Endothelial cell of umbilical vein (primary cell): Measurements from ENCODE around the gene PRKCB. TPM values are rescaled to one million over a fixed set of nuclear protein-coding genes. Genes with fewer than 3 reads are reported as not detected.

ENCODE experiments used
- BruUV-seq: library from RNA; stranded (reverse); fragments of 400-500 nt; replicated peaks from 2 replicates; lab custom pipeline; 2021; lab: Mats Ljungman, UMichigan
- CTCF ChIA-PET: fragments of 300-600, 350-600 bp; sonication (Branson Sonifier 250); formaldehyde crosslinking; loops from one replicate; lab custom pipeline; 2021; ENCODE audit warnings: antibody characterized with exemption, inconsistent platforms; lab: Charles Lee
- POLR2A ChIA-PET: fragments of 300-600, 350-600 bp; sonication (Branson Sonifier 250); formaldehyde crosslinking; loops from one replicate; lab custom pipeline; 2021; ENCODE audit warnings: antibody characterized with exemption, inconsistent platforms; lab: Charles Lee
- DNase-seq: peaks from one replicate; pipeline ENCODE4 v3.0.0-alpha.2; 2011; ENCODE audit warnings: low read depth, low spot score
- FAIRE-seq: peaks from 2 replicates; lab custom pipeline; 2011; peaks lifted over from hg19 to GRCh38; lab: Jason Lieb, UNC
- H2AFZ ChIP-seq: 2 replicates; pipeline ENCODE4 v1.6.0; 2012; ENCODE audit warnings: low read depth, low read length, control low read depth, inconsistent platforms
- H3K27ac ChIP-seq: 2 replicates; pipeline ENCODE4 v1.5.1; 2011; ENCODE audit warnings: low read depth, mild to moderate bottlenecking, control low read depth, low read length, moderate library complexity; ENCODE audit not compliant: insufficient read depth
- H3K27me3 ChIP-seq, 2 experiments: 2 replicates each; pipeline versions ENCODE4 v1.6.0 to v1.6.1; 2011; ENCODE audit warnings: low read length in 2 of 2, mixed read lengths in 1 of 2; ENCODE audit not compliant: control insufficient read depth in 2 of 2, insufficient read depth in 2 of 2
- H3K36me3 ChIP-seq, 2 experiments: 2 replicates in 1 of 2; 3 replicates in 1 of 2; pipeline ENCODE4 v1.5.1; 2011; ENCODE audit warnings: low read length in 2 of 2, mild to moderate bottlenecking in 1 of 2, moderate library complexity in 1 of 2; ENCODE audit not compliant: control insufficient read depth in 2 of 2, insufficient read depth in 2 of 2; ENCODE audit errors: extremely low read depth in 1 of 2
- H3K4me1 ChIP-seq: 3 replicates; pipeline ENCODE4 v1.5.1; 2011; ENCODE audit warnings: mild to moderate bottlenecking, low read length; ENCODE audit not compliant: control insufficient read depth, insufficient read depth; ENCODE audit errors: extremely low read depth
- H3K4me2 ChIP-seq: 2 replicates; pipeline ENCODE4 v1.6.1; 2011; ENCODE audit warnings: low read length, control low read depth, mixed read lengths; ENCODE audit not compliant: insufficient read depth
- H3K4me3 ChIP-seq, 3 experiments: fragments of 200-600 bp in 1 of 3; sonication (generic), shearing (Covaris generic) in 1 of 3; replicated peaks in 1 of 3; 2 replicates each; pipeline ENCODE4 v1.5.1; 2011 to 2016; ENCODE audit warnings: control low read depth in 3 of 3, low read length in 3 of 3, mild to moderate bottlenecking in 2 of 3, inconsistent platforms in 1 of 3, low read depth in 1 of 3, moderate library complexity in 1 of 3; ENCODE audit not compliant: insufficient read depth in 1 of 3
- H3K79me2 ChIP-seq: 2 replicates; pipeline ENCODE4 v1.6.0; 2012; ENCODE audit warnings: low read length, inconsistent platforms; ENCODE audit not compliant: control insufficient read depth, insufficient read depth
- H3K9ac ChIP-seq: replicated peaks from 2 replicates; pipeline ENCODE3; 2011; ENCODE audit warnings: low read length, control low read depth; ENCODE audit not compliant: insufficient read depth; ENCODE audit errors: extremely low read depth
- H3K9me1 ChIP-seq: replicated peaks from 3 replicates; pipeline ENCODE4 v1.6.0; 2011; ENCODE audit warnings: mild to moderate bottlenecking, low read length; ENCODE audit not compliant: control insufficient read depth, insufficient read depth; ENCODE audit errors: extremely low read depth
- H3K9me3 ChIP-seq: replicated peaks from 2 replicates; pipeline ENCODE4 v1.5.1; 2012; ENCODE audit warnings: low read length, inconsistent platforms; ENCODE audit not compliant: control insufficient read depth, insufficient read depth
- H4K20me1 ChIP-seq: replicated peaks from 2 replicates; pipeline ENCODE3; 2011; ENCODE audit warnings: mild to moderate bottlenecking, low read length; ENCODE audit not compliant: control insufficient read depth, insufficient read depth; ENCODE audit errors: extremely low read depth
- CTCF ChIP-seq, 2 donors: IDR thresholded peaks; 1 replicate in 1 of 2; 2 replicates in 1 of 2; pipeline ENCODE4 v1.5.1; 2011; ENCODE audit warnings: low read length in 2 of 2, mild to moderate bottlenecking in 2 of 2, moderate library complexity in 2 of 2, control low read depth in 1 of 2, inconsistent platforms in 1 of 2, low read depth in 1 of 2; ENCODE audit not compliant: insufficient read depth in 1 of 2; ENCODE audit errors: extremely low read depth in 1 of 2
- EZH2 ChIP-seq: IDR thresholded peaks from 2 replicates; pipeline ENCODE4 v1.6.1; 2012; ENCODE audit warnings: borderline replicate concordance, low read depth, mild to moderate bottlenecking, moderate library complexity, low read length, inconsistent platforms; ENCODE audit not compliant: severe bottlenecking
- FOS ChIP-seq: IDR thresholded peaks from 2 replicates; pipeline ENCODE4 v1.6.1; 2011; ENCODE audit warnings: mild to moderate bottlenecking, low read length, moderate library complexity, borderline replicate concordance; ENCODE audit not compliant: insufficient read depth
- GATA2 ChIP-seq: IDR thresholded peaks from 2 replicates; pipeline ENCODE4 v1.7.0; 2011; ENCODE audit warnings: low read depth, mild to moderate bottlenecking, moderate library complexity, mixed read lengths, low read length; ENCODE audit not compliant: insufficient read length, insufficient read depth
- JUN ChIP-seq: IDR thresholded peaks from 2 replicates; pipeline ENCODE4 v1.6.1; 2011; ENCODE audit warnings: borderline replicate concordance, low read depth; ENCODE audit not compliant: insufficient read length, insufficient read depth
- MAX ChIP-seq: IDR thresholded peaks from 2 replicates; pipeline ENCODE4 v1.6.1; 2011; ENCODE audit not compliant: insufficient read depth, insufficient read length
- MYC ChIP-seq: IDR thresholded peaks from one replicate; pipeline ENCODE4 v1.6.1; 2011; ENCODE audit warnings: mild to moderate bottlenecking, low read depth, low read length
- POLR2A ChIP-seq: IDR thresholded peaks from 2 replicates; pipeline ENCODE4 v1.6.1; 2012; ENCODE audit warnings: low read depth, mild to moderate bottlenecking, control low read depth, low read length
- POLR2AphosphoS5 ChIP-seq: IDR thresholded peaks from 2 replicates; pipeline ENCODE4 v1.6.1; 2012; ENCODE audit warnings: low read depth, mild to moderate bottlenecking, control low read depth, low read length, moderate library complexity; ENCODE audit not compliant: insufficient read depth
- dilution Hi-C: fragments of 300-500 bp; cut with MboI; formaldehyde crosslinking; loops from one replicate; pipeline ENCODE4 v1.15.0; 2019; ENCODE audit warnings: low sequenced_read_pairs; ENCODE audit not compliant: extremely low pct_ligation_motif_present
- intact Hi-C: fragments of 100-400 bp; cut with micrococcal nuclease; formaldehyde crosslinking; loops from one replicate; pipeline ENCODE4 v1.10.0; 2022
- polyA plus RNA-seq, 4 experiments: library from polyadenylated mRNA; depleted of rRNA in 3 of 4; stranded (reverse) in 3 of 4; unstranded in 1 of 4; fragments of >200 nt; gene quantifications; 2 replicates each; pipeline versions ENCODE4 v1.2.1 to v1.2.3, GENCODE V29; 2011 to 2012; ENCODE audit warnings: missing spikeins in 1 of 4
- total RNA-seq: library from RNA; stranded (reverse); gene quantifications from 2 replicates; pipeline ENCODE4 v1.2.3, GENCODE V29; 2021

PRKCB gene
- total and polyA plus RNA-seq, 2 donors (not counting 3 experiments of a cell fraction or from before 2014, with no cell fraction given), result 0.01 TPM; not detected in 1

GRCh38 chr16:23856251-23856709, 20.5 kb downstream of the PRKCB start:
- dilution Hi-C loops, result no loop called here
- Histone ChIP-seq H3K27me3 (no peaks in the 10 kb centered on the region), H4K20me1 (no peaks in the 10 kb centered on the region), H3K9ac (no peak overlapping the region), H3K36me3 (no peaks in the 10 kb centered on the region), H3K79me2 (no peaks in the 10 kb centered on the region), H3K4me1 (no peaks in the 10 kb centered on the region), H3K4me3 (no peak overlapping the region), H3K9me3 (no peaks in the 10 kb centered on the region), H3K9me1 (no peaks in the 10 kb centered on the region), H2AFZ (no peak overlapping the region), H3K27ac (no peak overlapping the region), H3K4me2 (no peak overlapping the region)
- TF ChIP-seq FOS (no peak), POLR2A (no peak), GATA2 (no peak), CTCF (IDR thresholded peaks at IDR 0.05; ENCODE audit: extremely low read depth in 1 of 2, insufficient read depth in 1 of 2, low read depth in 1 of 2, low read length in 2 of 2) (no peak), POLR2AphosphoS5 (no peak), MAX (no peak), EZH2 (no peak), JUN (no peak), MYC (no peak)
- ChIA-PET POLR2A (no interaction called here), CTCF (no interaction called here)
- no peak for FAIRE-seq
- BruUV-seq, result no TSS peak
- intact Hi-C loops, result no loop called here
- DNase-seq, result no peak
